HepG2 (cell line): ENCODE data around the gene AMER2. TPM values are rescaled to one million over a fixed set of nuclear protein-coding genes. Genes with fewer than 3 reads are reported as not detected.

Source experiments
- ATAC-seq: fragments of 200-7000 bp; cut with Tn5 transposase; 3 replicates; pipeline ENCODE4 v1.9.1; 2020; ENCODE audit warnings: mild to moderate bottlenecking, moderate library complexity
- BruUV-seq: library from RNA; stranded (reverse); fragments of 400-500 nt; replicated peaks from 2 replicates; lab custom pipeline; 2021; lab: Mats Ljungman, UMichigan
- CTCF ChIA-PET: fragments of 300-600 bp; formaldehyde crosslinking; extraction: SDS; loops from one replicate; lab custom pipeline; 2021; ENCODE audit warnings: low total read pairs, inconsistent platforms, low intra/inter-chr PET ratio; lab: Yijun Ruan, JAX
- POLR2A ChIA-PET: fragments of 350-600 bp; sonication (Branson Sonifier 250); formaldehyde crosslinking; loops from one replicate; lab custom pipeline; 2020; ENCODE audit warnings: antibody characterized with exemption, inconsistent platforms; lab: Yijun Ruan, JAX
- DNase-seq: peaks from one replicate; pipeline ENCODE4 v3.0.0-alpha.2; 2015; ENCODE audit warnings: low spot score
- FAIRE-seq: peaks from 3 replicates; lab custom pipeline; 2011; peaks lifted over from hg19 to GRCh38; lab: Jason Lieb, UNC
- H2AFZ ChIP-seq: one replicate; pipeline ENCODE4 v1.6.1; 2011; ENCODE audit warnings: low read length, inconsistent platforms
- H3K27ac ChIP-seq: fragments of 300-600 bp; 3 replicates; pipeline ENCODE4 v1.8.0; 2011; ENCODE audit warnings: mixed run types, mild to moderate bottlenecking, mixed read lengths, low read length, inconsistent platforms; ENCODE audit not compliant: insufficient read depth; ENCODE audit errors: extremely low read length
- H3K27me3 ChIP-seq, 2 experiments: fragments of 200-600 bp in 1 of 2; 2 replicates in 1 of 2; 3 replicates in 1 of 2; pipeline versions ENCODE4 v1.6.0 to v1.8.0; 2011; ENCODE audit warnings: low read length in 2 of 2, mild to moderate bottlenecking in 2 of 2, moderate library complexity in 2 of 2, inconsistent platforms in 1 of 2; ENCODE audit not compliant: insufficient read depth in 2 of 2, control insufficient read depth in 1 of 2
- H3K36me3 ChIP-seq, 2 experiments: fragments of 200-600 bp in 1 of 2; replicated peaks in 1 of 2; 2 replicates in 1 of 2; 3 replicates in 1 of 2; pipeline versions ENCODE4 v1.5.1 to v1.8.0; 2011; ENCODE audit warnings: low read length in 2 of 2, inconsistent platforms in 1 of 2; ENCODE audit not compliant: insufficient read depth in 2 of 2, control insufficient read depth in 1 of 2
- H3K4me1 ChIP-seq: 2 replicates; pipeline ENCODE4 v1.5.1; 2012; ENCODE audit warnings: low read length, inconsistent platforms; ENCODE audit not compliant: insufficient read depth
- H3K4me2 ChIP-seq: 2 replicates; pipeline ENCODE4 v1.6.0; 2011; ENCODE audit warnings: low read depth, low read length, inconsistent platforms
- H3K4me3 ChIP-seq, 3 experiments: fragments of 200-600 bp in 1 of 3; sonication (generic), shearing (Covaris generic) in 1 of 3; replicated peaks in 1 of 3; 2 replicates each; pipeline ENCODE4 v1.5.1; 2011 to 2016; ENCODE audit warnings: low read length in 3 of 3, inconsistent platforms in 2 of 3, low read depth in 2 of 3, mild to moderate bottlenecking in 2 of 3, control low read depth in 1 of 3, mixed read lengths in 1 of 3; ENCODE audit not compliant: insufficient read depth in 1 of 3
- H3K79me2 ChIP-seq: one replicate; pipeline ENCODE4 v1.6.1; 2011; ENCODE audit warnings: low read length, inconsistent platforms; ENCODE audit not compliant: insufficient read depth
- H3K9ac ChIP-seq: 2 replicates; pipeline ENCODE4 v1.6.0; 2011; ENCODE audit warnings: mild to moderate bottlenecking, low read depth, low read length, inconsistent platforms; ENCODE audit not compliant: insufficient read depth
- H3K9me3 ChIP-seq: 2 replicates; pipeline ENCODE4 v1.5.1; 2012; ENCODE audit warnings: mild to moderate bottlenecking, low read length
- H4K20me1 ChIP-seq: 2 replicates; pipeline ENCODE4 v1.6.0; 2011; ENCODE audit warnings: inconsistent platforms, mild to moderate bottlenecking, low read length, moderate library complexity; ENCODE audit not compliant: insufficient read depth
- ASH2L ChIP-seq: fragments of 300-600, 200-600 bp; sonication (generic); IDR thresholded peaks from 2 replicates; pipeline ENCODE4 v1.7.0; 2017; ENCODE audit warnings: low read depth, mild to moderate bottlenecking, moderate library complexity, mixed read lengths, low read length; ENCODE audit not compliant: insufficient read length
- IKZF1 ChIP-seq: fragments of 450-650 bp; IDR thresholded peaks from 2 replicates; pipeline ENCODE4 v1.7.1; 2016
- MTF1 ChIP-seq: sonication (generic); formaldehyde crosslinking; IDR thresholded peaks from 2 replicates; pipeline ENCODE4 v1.5.0; 2020; ENCODE audit warnings: missing genetic modification reagents
- PPARG ChIP-seq: conservative IDR thresholded peaks from 2 replicates; pipeline ENCODE4 v1.6.1; 2016; ENCODE audit warnings: missing biosample characterization, missing genetic modification reagents
- SCMH1 ChIP-seq: sonication (generic); formaldehyde crosslinking; IDR thresholded peaks from 2 replicates; pipeline ENCODE4 v1.9.0; 2021; ENCODE audit warnings: missing genetic modification reagents, mild to moderate bottlenecking, borderline replicate concordance
- SMAD1 ChIP-seq: sonication (generic); formaldehyde crosslinking; IDR thresholded peaks from 2 replicates; pipeline ENCODE4 v1.4.0; 2020; ENCODE audit warnings: missing genetic modification reagents, low read depth, mild to moderate bottlenecking, borderline replicate concordance
- ZFP36L2 ChIP-seq: sonication (generic); formaldehyde crosslinking; IDR thresholded peaks from 2 replicates; pipeline ENCODE4 v1.4.0; 2020; ENCODE audit warnings: missing genetic modification reagents
- ZNF3 ChIP-seq: IDR thresholded peaks from 2 replicates; pipeline ENCODE4 v1.7.0; 2017; ENCODE audit warnings: inconsistent platforms
- ZNF572 ChIP-seq: sonication (generic); formaldehyde crosslinking; IDR thresholded peaks from 2 replicates; pipeline ENCODE4 v1.5.1; 2020; ENCODE audit warnings: mild to moderate bottlenecking, missing genetic modification reagents
- WGBS: methylation state at CpG from one replicate; pipeline ENCODE4 v1.1.6; 2017; ENCODE audit warnings: low lambda C conversion rate; 5-methylcytosine and 5-hydroxymethylcytosine counted together
- in situ Hi-C: cut with HindIII; loops from 2 replicates; pipeline ENCODE4 v1.10.0; 2017; ENCODE audit warnings: low pct_unique_long_range_greater_than_20kb; ENCODE audit not compliant: extremely low pct_ligation_motif_present
- intact Hi-C: fragments of 100-400 bp; cut with micrococcal nuclease; formaldehyde crosslinking; loops from one replicate; pipeline ENCODE4 v1.10.0; 2022; ENCODE audit not compliant: unreplicated experiment
- polyA plus RNA-seq, 8 experiments: library from polyadenylated mRNA; depleted of rRNA in 3 of 8; stranded (reverse) in 7 of 8; unstranded in 1 of 8; fragments of >200 nt; fragmentation: Illumina TruSeq in 4 of 8; extraction: Trizol in 4 of 8; gene quantifications; 2 replicates each; pipeline versions ENCODE4 v1.2.1 to v1.2.3, GENCODE V29; 2011 to 2016; ENCODE audit warnings: low read depth in 4 of 8, missing spikeins in 1 of 8, mixed read lengths in 1 of 8; ENCODE audit not compliant: insufficient read depth in 1 of 8
- total RNA-seq, 5 experiments: library from RNA; depleted of rRNA; stranded (reverse); fragments of >200 nt; fragmentation: Illumina TruSeq; extraction: Trizol; gene quantifications; 2 replicates each; pipeline ENCODE4 v1.2.3, GENCODE V29; 2016; ENCODE audit warnings: low read depth in 1 of 5
- TF ChIP-seq, protein P1 (sequence below): sonication (generic); formaldehyde crosslinking; IDR thresholded peaks from 2 replicates; pipeline ENCODE4 v1.5.1; 2020; ENCODE audit warnings: missing genetic modification reagents, mild to moderate bottlenecking, borderline replicate concordance
- TF ChIP-seq, protein P2 (sequence below): sonication (generic); formaldehyde crosslinking; IDR thresholded peaks from 2 replicates; pipeline ENCODE4 v1.5.0; 2020; ENCODE audit warnings: missing genetic modification reagents
- TF ChIP-seq, protein P3 (sequence below): sonication (generic); formaldehyde crosslinking; conservative IDR thresholded peaks from 2 replicates; pipeline ENCODE4 v1.8.0; 2022; ENCODE audit warnings: missing genetic modification reagents
- TF ChIP-seq, protein P4 (sequence below): sonication (generic); formaldehyde crosslinking; IDR thresholded peaks from 2 replicates; pipeline ENCODE4 v1.5.0; 2020; ENCODE audit warnings: missing genetic modification reagents, mild to moderate bottlenecking, borderline replicate concordance

Gene AMER2
- total and polyA plus RNA-seq, 2 of the 13 experiments (the other 11 are each of a cell fraction or from before 2014, with no cell fraction given) = not detected

DNA sequence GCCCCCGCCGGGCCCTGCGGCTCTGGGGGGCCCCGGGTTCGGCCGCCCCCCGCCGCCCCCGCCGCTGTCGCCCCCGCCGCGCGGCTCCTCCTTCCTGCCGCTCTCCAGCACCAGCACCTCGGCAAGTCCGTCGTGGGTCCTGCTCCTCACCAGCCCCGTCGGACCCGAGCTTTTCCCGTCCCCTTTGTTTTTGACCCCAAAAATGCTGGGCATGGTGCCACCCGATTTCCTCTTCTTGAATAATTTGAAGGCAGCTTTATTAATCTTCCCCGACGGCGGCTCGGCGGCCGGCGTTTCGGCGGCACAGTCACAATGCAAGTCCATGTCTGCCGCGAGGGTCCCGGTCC is 945 bp downstream of the AMER2 start:
- Histone ChIP-seq H3K9ac (no peak overlapping the region), H3K4me3 (no peak overlapping the region), H3K27ac (no peak overlapping the region), H3K4me1 (no peaks in the 10 kb centered on the region), H2AFZ (no peak overlapping the region), H3K9me3 (no peaks in the 10 kb centered on the region), H3K27me3 (peaks cover 2 to 5% of the 10 kb centered on the region in 2 experiments; a peak in 3 of 5 replicates), H3K79me2 (no peaks in the 10 kb centered on the region), H3K4me2 (no peak overlapping the region), H4K20me1 (no peaks in the 10 kb centered on the region), H3K36me3 (no peaks in the 10 kb centered on the region)
- in situ Hi-C loops = no loop called here
- ATAC-seq = no peak
- no peak for FAIRE-seq
- BruUV-seq = no TSS peak
- intact Hi-C loops = no loop called here
- no peak for TF ChIP-seq SMAD1
- no peak for TF ChIP-seq IKZF1
- TF ChIP-seq, protein P1, sequence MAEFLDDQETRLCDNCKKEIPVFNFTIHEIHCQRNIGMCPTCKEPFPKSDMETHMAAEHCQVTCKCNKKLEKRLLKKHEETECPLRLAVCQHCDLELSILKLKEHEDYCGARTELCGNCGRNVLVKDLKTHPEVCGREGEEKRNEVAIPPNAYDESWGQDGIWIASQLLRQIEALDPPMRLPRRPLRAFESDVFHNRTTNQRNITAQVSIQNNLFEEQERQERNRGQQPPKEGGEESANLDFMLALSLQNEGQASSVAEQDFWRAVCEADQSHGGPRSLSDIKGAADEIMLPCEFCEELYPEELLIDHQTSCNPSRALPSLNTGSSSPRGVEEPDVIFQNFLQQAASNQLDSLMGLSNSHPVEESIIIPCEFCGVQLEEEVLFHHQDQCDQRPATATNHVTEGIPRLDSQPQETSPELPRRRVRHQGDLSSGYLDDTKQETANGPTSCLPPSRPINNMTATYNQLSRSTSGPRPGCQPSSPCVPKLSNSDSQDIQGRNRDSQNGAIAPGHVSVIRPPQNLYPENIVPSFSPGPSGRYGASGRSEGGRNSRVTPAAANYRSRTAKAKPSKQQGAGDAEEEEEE = no peak
- no peak for TF ChIP-seq PPARG (CRISPR knock-in tag)
- TF ChIP-seq ZNF572 = no peak
- no peak for TF ChIP-seq MTF1
- TF ChIP-seq, protein P2, sequence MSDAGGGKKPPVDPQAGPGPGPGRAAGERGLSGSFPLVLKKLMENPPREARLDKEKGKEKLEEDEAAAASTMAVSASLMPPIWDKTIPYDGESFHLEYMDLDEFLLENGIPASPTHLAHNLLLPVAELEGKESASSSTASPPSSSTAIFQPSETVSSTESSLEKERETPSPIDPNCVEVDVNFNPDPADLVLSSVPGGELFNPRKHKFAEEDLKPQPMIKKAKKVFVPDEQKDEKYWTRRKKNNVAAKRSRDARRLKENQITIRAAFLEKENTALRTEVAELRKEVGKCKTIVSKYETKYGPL (CRISPR knock-in tag) = no peak
- TF ChIP-seq, protein P3, sequence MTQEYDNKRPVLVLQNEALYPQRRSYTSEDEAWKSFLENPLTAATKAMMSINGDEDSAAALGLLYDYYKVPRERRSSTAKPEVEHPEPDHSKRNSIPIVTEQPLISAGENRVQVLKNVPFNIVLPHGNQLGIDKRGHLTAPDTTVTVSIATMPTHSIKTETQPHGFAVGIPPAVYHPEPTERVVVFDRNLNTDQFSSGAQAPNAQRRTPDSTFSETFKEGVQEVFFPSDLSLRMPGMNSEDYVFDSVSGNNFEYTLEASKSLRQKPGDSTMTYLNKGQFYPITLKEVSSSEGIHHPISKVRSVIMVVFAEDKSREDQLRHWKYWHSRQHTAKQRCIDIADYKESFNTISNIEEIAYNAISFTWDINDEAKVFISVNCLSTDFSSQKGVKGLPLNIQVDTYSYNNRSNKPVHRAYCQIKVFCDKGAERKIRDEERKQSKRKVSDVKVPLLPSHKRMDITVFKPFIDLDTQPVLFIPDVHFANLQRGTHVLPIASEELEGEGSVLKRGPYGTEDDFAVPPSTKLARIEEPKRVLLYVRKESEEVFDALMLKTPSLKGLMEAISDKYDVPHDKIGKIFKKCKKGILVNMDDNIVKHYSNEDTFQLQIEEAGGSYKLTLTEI = no peak
- TF ChIP-seq, protein P4, sequence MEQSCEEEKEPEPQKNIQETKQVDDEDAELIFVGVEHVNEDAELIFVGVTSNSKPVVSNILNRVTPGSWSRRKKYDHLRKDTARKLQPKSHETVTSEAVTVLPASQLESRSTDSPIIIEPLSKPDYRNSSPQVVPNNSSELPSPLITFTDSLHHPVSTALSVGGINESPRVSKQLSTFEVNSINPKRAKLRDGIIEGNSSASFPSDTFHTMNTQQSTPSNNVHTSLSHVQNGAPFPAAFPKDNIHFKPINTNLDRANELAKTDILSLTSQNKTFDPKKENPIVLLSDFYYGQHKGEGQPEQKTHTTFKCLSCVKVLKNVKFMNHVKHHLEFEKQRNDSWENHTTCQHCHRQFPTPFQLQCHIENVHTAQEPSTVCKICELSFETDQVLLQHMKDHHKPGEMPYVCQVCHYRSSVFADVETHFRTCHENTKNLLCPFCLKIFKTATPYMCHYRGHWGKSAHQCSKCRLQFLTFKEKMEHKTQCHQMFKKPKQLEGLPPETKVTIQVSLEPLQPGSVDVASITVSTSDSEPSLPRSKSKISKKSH (CRISPR knock-in tag) = no peak
- TF ChIP-seq ZFP36L2 (CRISPR knock-in tag) = no peak
- no peak for TF ChIP-seq ZNF3 (CRISPR knock-in tag)
- TF ChIP-seq SCMH1 = no peak
- no peak for TF ChIP-seq ASH2L
- DNase-seq = no peak
- POLR2A ChIA-PET = no interaction called here
- 53% methylated on average over 30 of the region's 36 CpGs for WGBS
- CTCF ChIA-PET = no interaction called here
